IPS-NIHi7 (cell line): ENCODE results near the gene FAM111B.
A peak's percentile ranks its signal among the peaks of the same experiment; 100 is the strongest.
"Not testable (repeated sequence)": the region's sequence is repeated elsewhere in the genome, so short reads cannot be mapped to it uniquely, and the experiment has no call there.

Experiments
- DNase-seq: peaks from one replicate; pipeline ENCODE4 v3.0.0; 2012; ENCODE audit warnings: mixed read lengths; ENCODE audit errors: extremely low spot score

Gene FAM111B

GRCh38 chr11:59106363-59107336, at the start of gene FAM111B:
Gene FAM111B, plus strand, starts transcription at chr11:59107237. Its CDS starts 2,389 bp downstream, at chr11:59109626.
- DNase-seq, result peak; percentile 81

- DNase-seq, result peak; percentile 91
Observed at GRCh38 chr11:59058120-59059033, 48.7 kb upstream of the FAM111B start.

- not testable (repeated sequence) for DNase-seq
Observed at GRCh38 chr11:59060096-59060495, 46.9 kb upstream of the FAM111B start.

- DNase-seq, result no peak
Observed at GRCh38 chr11:59062602-59063529, 44.2 kb upstream of the FAM111B start.

GRCh38 chr11:59063996-59064727, 42.9 kb upstream of the FAM111B start:
- not testable (repeated sequence) for DNase-seq

- no peak for DNase-seq
Observed at GRCh38 chr11:59069087-59069486, 38.0 kb upstream of the FAM111B start.

- DNase-seq, result no peak
Observed at GRCh38 chr11:59076876-59077571, 30.0 kb upstream of the FAM111B start.

GRCh38 chr11:59078435-59078834, 28.6 kb upstream of the FAM111B start:
- no peak for DNase-seq

GRCh38 chr11:59079086-59079485, 28.0 kb upstream of the FAM111B start:
- DNase-seq, result no peak

GRCh38 chr11:59080421-59080820, 26.6 kb upstream of the FAM111B start:
- not testable (repeated sequence) for DNase-seq

- not testable (repeated sequence) for DNase-seq
Observed at GRCh38 chr11:59081430-59082020, 25.5 kb upstream of the FAM111B start.

- not testable (repeated sequence) for DNase-seq
Observed at GRCh38 chr11:59086007-59086406, 21.0 kb upstream of the FAM111B start, which contains the start of gene GLYATL1B. Gene GLYATL1B, plus strand, starts transcription at chr11:59086307. Its CDS starts 0 bp downstream, at chr11:59086307.

GRCh38 chr11:59088162-59088561, 18.9 kb upstream of the FAM111B start:
- no peak for DNase-seq

GRCh38 chr11:59093576-59093975, 13.5 kb upstream of the FAM111B start:
- DNase-seq, result not testable (repeated sequence)

- DNase-seq, result not testable (repeated sequence)
Observed at GRCh38 chr11:59095225-59095624, 11.8 kb upstream of the FAM111B start.

- not testable (repeated sequence) for DNase-seq
Observed at GRCh38 chr11:59095972-59096575, 11.0 kb upstream of the FAM111B start.

GRCh38 chr11:59097113-59097708, 9.8 kb upstream of the FAM111B start:
- DNase-seq, result peak; percentile 13

GRCh38 chr11:59097938-59098337, 9.1 kb upstream of the FAM111B start:
- DNase-seq, result not testable (repeated sequence)
